Measurements from ENCODE around the gene CPNE4. TPM values are rescaled to one million over a fixed set of nuclear protein-coding genes. Genes with fewer than 3 reads are reported as not detected.

The CPNE4 gene
- total RNA-seq, 2 donors from 2014 or later, result 1.7 to 2.5 TPM

DNA sequence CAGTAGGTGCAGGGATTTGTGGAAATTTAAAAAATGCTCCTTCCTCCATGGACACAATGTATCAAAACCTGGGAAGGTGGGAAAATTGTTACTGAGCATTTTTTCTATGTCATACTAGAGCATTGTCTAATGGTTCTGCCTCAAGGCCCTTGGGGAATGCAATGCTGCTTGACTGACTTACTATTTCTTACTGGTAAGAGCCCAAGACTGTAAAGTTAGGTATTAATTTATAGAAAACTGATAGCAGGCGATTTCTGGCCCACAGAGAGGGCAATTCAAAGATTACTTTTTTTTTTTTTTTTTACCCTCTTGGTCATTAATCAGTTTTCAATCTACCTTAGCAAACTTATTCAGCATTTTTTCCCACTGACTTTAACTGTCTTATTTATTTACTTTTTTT is 493.5 kb downstream of the CPNE4 start:
- no peak overlapping the region for H3K9ac ChIP-seq (ENCODE audit: extremely low read depth, low read length, poor library complexity, severe bottlenecking)
- H3K36me3 ChIP-seq (ENCODE audit: control insufficient read depth, insufficient read depth, low read length), result no peaks in the 10 kb centered on the region
- no peak overlapping the region for H3K27ac ChIP-seq (ENCODE audit: low read depth, low read length)
- no peak overlapping the region for H3K27ac Mint-ChIP-seq
- H3K4me1 Mint-ChIP-seq, result no peaks in the 10 kb centered on the region
- no peaks in the 10 kb centered on the region for H3K36me3 Mint-ChIP-seq (ENCODE audit: low read depth)
- no peak for DNase-seq
- H3K27me3 Mint-ChIP-seq (ENCODE audit: insufficient read depth), result no peaks in the 10 kb centered on the region
- peaks cover 1% of the 10 kb centered on the region for H3K9me3 Mint-ChIP-seq
- H3K9me3 ChIP-seq (ENCODE audit: control insufficient read depth, low read length), result no peaks in the 10 kb centered on the region
- WGBS, 2 experiments (ENCODE audit: insufficient coverage in 1 of 2, insufficient read length in 1 of 2), result 89% methylated on average over 1 of the region's 1 CpG; no CpG with 5 or more reads in 1 of the 2 experiments
- TF ChIP-seq, protein P1, sequence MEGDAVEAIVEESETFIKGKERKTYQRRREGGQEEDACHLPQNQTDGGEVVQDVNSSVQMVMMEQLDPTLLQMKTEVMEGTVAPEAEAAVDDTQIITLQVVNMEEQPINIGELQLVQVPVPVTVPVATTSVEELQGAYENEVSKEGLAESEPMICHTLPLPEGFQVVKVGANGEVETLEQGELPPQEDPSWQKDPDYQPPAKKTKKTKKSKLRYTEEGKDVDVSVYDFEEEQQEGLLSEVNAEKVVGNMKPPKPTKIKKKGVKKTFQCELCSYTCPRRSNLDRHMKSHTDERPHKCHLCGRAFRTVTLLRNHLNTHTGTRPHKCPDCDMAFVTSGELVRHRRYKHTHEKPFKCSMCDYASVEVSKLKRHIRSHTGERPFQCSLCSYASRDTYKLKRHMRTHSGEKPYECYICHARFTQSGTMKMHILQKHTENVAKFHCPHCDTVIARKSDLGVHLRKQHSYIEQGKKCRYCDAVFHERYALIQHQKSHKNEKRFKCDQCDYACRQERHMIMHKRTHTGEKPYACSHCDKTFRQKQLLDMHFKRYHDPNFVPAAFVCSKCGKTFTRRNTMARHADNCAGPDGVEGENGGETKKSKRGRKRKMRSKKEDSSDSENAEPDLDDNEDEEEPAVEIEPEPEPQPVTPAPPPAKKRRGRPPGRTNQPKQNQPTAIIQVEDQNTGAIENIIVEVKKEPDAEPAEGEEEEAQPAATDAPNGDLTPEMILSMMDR (conservative IDR thresholded peaks at IDR 0.05), result no peak
- H3K4me1 ChIP-seq (ENCODE audit: control insufficient read depth, insufficient read depth, low read length), result no peaks in the 10 kb centered on the region
- H3K27me3 ChIP-seq (ENCODE audit: control insufficient read depth, insufficient read depth, low read length, poor library complexity, severe bottlenecking), result no peaks in the 10 kb centered on the region
- no peak overlapping the region for H3K4me3 Mint-ChIP-seq
- H3K4me3 ChIP-seq (ENCODE audit: low read length), result no peak overlapping the region

DNA sequence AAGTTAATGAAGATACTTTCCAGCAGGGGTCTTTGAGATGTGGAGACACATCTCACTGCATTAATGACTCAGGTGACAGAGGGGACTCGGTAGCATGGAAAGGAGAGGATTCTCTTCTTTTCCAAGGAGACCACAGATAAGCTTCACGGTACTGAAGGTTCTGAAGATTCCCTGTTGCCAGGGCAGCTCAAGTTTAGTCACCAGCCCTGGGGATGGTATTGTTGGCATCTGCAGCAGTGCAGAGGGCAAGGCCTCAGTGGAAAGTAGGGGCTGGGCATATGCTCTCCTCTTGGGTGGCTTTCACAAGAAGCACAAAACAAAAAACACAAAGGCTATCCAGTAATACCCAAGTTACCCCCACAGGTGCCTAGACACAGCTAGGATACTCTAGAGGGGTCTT is 494.0 kb downstream of the CPNE4 start:
- TF ChIP-seq, protein P1 (conservative IDR thresholded peaks at IDR 0.05), result no peak
- no peaks in the 10 kb centered on the region for H3K4me1 ChIP-seq (ENCODE audit: control insufficient read depth, insufficient read depth, low read length)
- no peak overlapping the region for H3K27ac Mint-ChIP-seq
- no peaks in the 10 kb centered on the region for H3K27me3 ChIP-seq (ENCODE audit: control insufficient read depth, insufficient read depth, low read length, poor library complexity, severe bottlenecking)
- no peaks in the 10 kb centered on the region for H3K36me3 Mint-ChIP-seq (ENCODE audit: low read depth)
- peaks cover 2% of the 10 kb centered on the region for H3K4me1 Mint-ChIP-seq
- H3K27me3 Mint-ChIP-seq (ENCODE audit: insufficient read depth), result no peaks in the 10 kb centered on the region
- peaks cover 1% of the 10 kb centered on the region for H3K9me3 Mint-ChIP-seq
- H3K36me3 ChIP-seq (ENCODE audit: control insufficient read depth, insufficient read depth, low read length), result no peaks in the 10 kb centered on the region
- no peak overlapping the region for H3K27ac ChIP-seq (ENCODE audit: low read depth, low read length)
- no peak overlapping the region for H3K4me3 ChIP-seq (ENCODE audit: low read length)
- no peak overlapping the region for H3K4me3 Mint-ChIP-seq
- no peak for DNase-seq
- 87 to 100% methylated on average over 1 to 2 of the region's 2 CpGs for WGBS, 2 experiments (ENCODE audit: insufficient coverage in 1 of 2, insufficient read length in 1 of 2)
- H3K9me3 ChIP-seq (ENCODE audit: control insufficient read depth, low read length), result no peaks in the 10 kb centered on the region
- H3K9ac ChIP-seq (ENCODE audit: extremely low read depth, low read length, poor library complexity, severe bottlenecking), result no peak overlapping the region

DNA sequence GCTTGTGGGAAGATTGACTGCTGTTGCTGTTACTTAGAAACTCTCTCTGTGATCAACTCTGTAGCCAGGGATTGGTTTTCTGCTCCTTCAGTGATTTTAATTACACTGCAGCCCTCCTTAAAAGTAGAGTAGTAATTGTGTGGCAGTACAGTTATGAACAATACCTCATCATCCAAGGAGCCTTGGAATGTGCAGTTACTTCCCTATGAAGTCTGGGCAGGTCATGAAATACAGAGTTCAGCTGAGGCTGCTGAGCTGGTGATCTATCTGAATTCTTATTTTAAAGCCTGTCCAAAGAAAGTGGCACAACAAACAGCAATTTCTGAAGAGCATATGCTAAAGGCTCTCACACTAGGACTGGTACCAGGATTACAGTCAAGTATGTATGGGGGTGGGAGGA is 494.7 kb downstream of the CPNE4 start:
- Histone ChIP-seq H3K27me3 (ENCODE audit: control insufficient read depth, insufficient read depth, low read length, poor library complexity, severe bottlenecking) (no peaks in the 10 kb centered on the region), H3K9me3 (ENCODE audit: control insufficient read depth, low read length) (no peaks in the 10 kb centered on the region), H3K4me1 (ENCODE audit: control insufficient read depth, insufficient read depth, low read length) (no peaks in the 10 kb centered on the region), H3K27ac (ENCODE audit: low read depth, low read length) (no peak overlapping the region), H3K4me3 (ENCODE audit: low read length) (no peak overlapping the region), H3K9ac (ENCODE audit: extremely low read depth, low read length, poor library complexity, severe bottlenecking) (no peak overlapping the region), H3K36me3 (ENCODE audit: control insufficient read depth, insufficient read depth, low read length) (no peaks in the 10 kb centered on the region)
- Mint-ChIP-seq H3K4me1 (peaks cover 6% of the 10 kb centered on the region), H3K9me3 (peaks cover 1% of the 10 kb centered on the region), H3K36me3 (ENCODE audit: low read depth) (no peaks in the 10 kb centered on the region), H3K4me3 (no peak overlapping the region), H3K27ac (no peak overlapping the region), H3K27me3 (ENCODE audit: insufficient read depth) (no peaks in the 10 kb centered on the region)
- DNase-seq, result no peak
- TF ChIP-seq, protein P1 (conservative IDR thresholded peaks at IDR 0.05), result no peak

Data from endodermal cell (in vitro differentiated cells).